Loucy (cell line): Measurements from ENCODE around the gene HOXA10.

Source experiments
- H2AFZ ChIP-seq: fragments of 200-600 bp; sonication (generic); 2 replicates; pipeline ENCODE4 v1.6.0; 2016; ENCODE audit warnings: antibody characterized with exemption, mild to moderate bottlenecking, low read length, moderate library complexity
- H3F3A ChIP-seq: fragments of 200-600 bp; 2 replicates; pipeline ENCODE4 v1.6.0; 2016; ENCODE audit warnings: antibody characterized with exemption, low read depth, mild to moderate bottlenecking
- H3K27me3 ChIP-seq: fragments of 200-600 bp; sonication (generic); 2 replicates; pipeline ENCODE4 v1.6.1; 2014; ENCODE audit warnings: low read length, mild to moderate bottlenecking; ENCODE audit not compliant: insufficient read depth, poor library complexity, severe bottlenecking
- H3K36me3 ChIP-seq: fragments of 200-600 bp; sonication (generic); 2 replicates; pipeline ENCODE4 v1.6.1; 2016; ENCODE audit warnings: low read length; ENCODE audit not compliant: insufficient read depth
- H3K4me1 ChIP-seq: fragments of 200-600 bp; sonication (generic); 2 replicates; pipeline ENCODE4 v1.5.1; 2014; ENCODE audit warnings: low read length, mild to moderate bottlenecking; ENCODE audit not compliant: insufficient read depth, poor library complexity, severe bottlenecking
- H3K4me2 ChIP-seq: fragments of 200-600 bp; sonication (generic); 2 replicates; pipeline ENCODE4 v1.6.0; 2014; ENCODE audit warnings: antibody characterized with exemption, low read length, low read depth, mild to moderate bottlenecking; ENCODE audit not compliant: poor library complexity, severe bottlenecking
- H3K4me3 ChIP-seq: fragments of 200-600 bp; sonication (generic); 2 replicates; pipeline ENCODE4 v1.5.1; 2014; ENCODE audit warnings: low read length, mild to moderate bottlenecking, mixed read lengths; ENCODE audit not compliant: poor library complexity, severe bottlenecking
- H3K79me2 ChIP-seq: fragments of 200-600 bp; sonication (generic); 2 replicates; pipeline ENCODE4 v1.6.1; 2014; ENCODE audit warnings: low read length; ENCODE audit not compliant: insufficient read depth
- H3K9ac ChIP-seq: fragments of 200-600 bp; sonication (generic); 2 replicates; pipeline ENCODE4 v1.6.0; 2014; ENCODE audit warnings: mild to moderate bottlenecking, low read depth, low read length, moderate library complexity; ENCODE audit not compliant: poor library complexity, severe bottlenecking
- H3K9me2 ChIP-seq: fragments of 200-600 bp; sonication (generic); replicated peaks from 2 replicates; pipeline ENCODE4 v1.6.1; 2016; ENCODE audit warnings: low read depth, low read length, mixed read lengths
- H3K9me3 ChIP-seq: fragments of 200-600 bp; sonication (generic); 2 replicates; pipeline ENCODE4 v1.6.1; 2014; ENCODE audit warnings: mild to moderate bottlenecking, antibody characterized with exemption, low read length, low read depth; ENCODE audit not compliant: insufficient read depth
- H4K20me1 ChIP-seq: fragments of 200-600 bp; sonication (generic); 2 replicates; pipeline ENCODE4 v1.6.0; 2014; ENCODE audit warnings: antibody characterized with exemption, low read length, mild to moderate bottlenecking; ENCODE audit not compliant: insufficient read depth, poor library complexity, severe bottlenecking
- EZH2phosphoT487 ChIP-seq: fragments of 200-600 bp; IDR thresholded peaks from 2 replicates; pipeline ENCODE4 v1.6.1; 2018; ENCODE audit warnings: antibody characterized with exemption, mild to moderate bottlenecking, moderate library complexity, borderline replicate concordance
- TF ChIP-seq, protein P1 (sequence below): fragments of 200-600 bp; sonication (generic); conservative IDR thresholded peaks from 2 replicates; pipeline ENCODE4 v1.5.1; 2014; ENCODE audit warnings: mild to moderate bottlenecking, antibody characterized with exemption, low read length

HOXA10 gene

DNA sequence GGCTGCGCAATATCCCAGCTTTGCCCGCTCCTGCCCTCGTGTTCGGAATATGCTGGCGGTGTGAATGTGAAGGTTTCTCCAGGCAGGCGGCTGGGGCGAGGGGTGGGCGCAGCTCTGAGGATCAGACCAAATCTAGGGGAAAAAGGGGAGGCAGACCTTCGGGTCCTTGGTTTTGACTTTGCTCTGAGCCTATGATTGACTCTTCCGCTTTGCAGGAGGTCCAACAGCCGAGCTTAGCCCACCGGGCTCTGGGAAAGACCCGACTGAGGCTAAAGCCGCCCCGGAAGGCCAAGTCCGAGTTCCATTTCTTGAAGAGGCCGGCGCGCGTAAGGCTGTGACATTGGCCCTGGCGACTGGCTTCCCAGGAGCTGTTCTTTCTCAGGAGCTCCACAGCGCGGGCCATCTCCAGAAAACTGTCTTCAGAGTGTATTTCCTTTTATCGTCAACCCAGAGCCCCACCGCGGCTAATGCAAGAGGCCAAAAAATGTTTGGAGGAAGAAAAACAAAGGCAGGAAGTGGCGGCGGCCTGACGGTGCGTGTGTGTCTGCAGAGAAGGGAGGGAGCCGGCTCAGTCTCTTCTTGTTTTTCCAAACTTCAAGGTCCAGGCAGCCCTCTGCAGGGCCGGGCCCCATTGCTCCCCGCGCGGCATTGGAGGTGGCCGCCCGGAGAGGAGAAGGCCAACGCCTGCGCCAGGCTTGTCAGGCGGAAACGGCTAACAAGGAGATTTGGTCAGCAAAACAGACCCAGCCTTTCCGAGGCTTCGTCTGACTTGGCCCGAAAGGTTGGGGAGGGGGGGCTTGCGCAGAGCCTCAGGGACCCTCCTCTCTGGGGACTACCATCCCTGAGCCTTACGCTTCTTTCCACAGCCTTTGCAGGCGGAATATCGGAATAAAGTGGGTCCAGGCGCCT lies 14.5 kb upstream of the HOXA10 start:
- Histone ChIP-seq H3K36me3 (peaks cover 3% of the 10 kb centered on the region; the same call in 1 of the 2 replicates), H3K9me2 (no peaks in the 10 kb centered on the region), H3K9me3 (no peaks in the 10 kb centered on the region), H3K79me2 (peaks cover 100% of the 10 kb centered on the region), H3K4me1 (peaks cover 44% of the 10 kb centered on the region), H3K4me3 (peak overlapping the region; percentile 91), H3K4me2 (peak overlapping the region; percentile 98), H2AFZ (no peak overlapping the region), H3K9ac (peak overlapping the region; percentile 99), H3F3A (no peaks in the 10 kb centered on the region), H4K20me1 (peaks cover 29% of the 10 kb centered on the region), H3K27me3 (peaks cover 37% of the 10 kb centered on the region)
- TF ChIP-seq, protein P1, sequence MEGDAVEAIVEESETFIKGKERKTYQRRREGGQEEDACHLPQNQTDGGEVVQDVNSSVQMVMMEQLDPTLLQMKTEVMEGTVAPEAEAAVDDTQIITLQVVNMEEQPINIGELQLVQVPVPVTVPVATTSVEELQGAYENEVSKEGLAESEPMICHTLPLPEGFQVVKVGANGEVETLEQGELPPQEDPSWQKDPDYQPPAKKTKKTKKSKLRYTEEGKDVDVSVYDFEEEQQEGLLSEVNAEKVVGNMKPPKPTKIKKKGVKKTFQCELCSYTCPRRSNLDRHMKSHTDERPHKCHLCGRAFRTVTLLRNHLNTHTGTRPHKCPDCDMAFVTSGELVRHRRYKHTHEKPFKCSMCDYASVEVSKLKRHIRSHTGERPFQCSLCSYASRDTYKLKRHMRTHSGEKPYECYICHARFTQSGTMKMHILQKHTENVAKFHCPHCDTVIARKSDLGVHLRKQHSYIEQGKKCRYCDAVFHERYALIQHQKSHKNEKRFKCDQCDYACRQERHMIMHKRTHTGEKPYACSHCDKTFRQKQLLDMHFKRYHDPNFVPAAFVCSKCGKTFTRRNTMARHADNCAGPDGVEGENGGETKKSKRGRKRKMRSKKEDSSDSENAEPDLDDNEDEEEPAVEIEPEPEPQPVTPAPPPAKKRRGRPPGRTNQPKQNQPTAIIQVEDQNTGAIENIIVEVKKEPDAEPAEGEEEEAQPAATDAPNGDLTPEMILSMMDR: no peak; the same call in 1 of the 2 replicates
- TF ChIP-seq EZH2phosphoT487: no peak

DNA sequence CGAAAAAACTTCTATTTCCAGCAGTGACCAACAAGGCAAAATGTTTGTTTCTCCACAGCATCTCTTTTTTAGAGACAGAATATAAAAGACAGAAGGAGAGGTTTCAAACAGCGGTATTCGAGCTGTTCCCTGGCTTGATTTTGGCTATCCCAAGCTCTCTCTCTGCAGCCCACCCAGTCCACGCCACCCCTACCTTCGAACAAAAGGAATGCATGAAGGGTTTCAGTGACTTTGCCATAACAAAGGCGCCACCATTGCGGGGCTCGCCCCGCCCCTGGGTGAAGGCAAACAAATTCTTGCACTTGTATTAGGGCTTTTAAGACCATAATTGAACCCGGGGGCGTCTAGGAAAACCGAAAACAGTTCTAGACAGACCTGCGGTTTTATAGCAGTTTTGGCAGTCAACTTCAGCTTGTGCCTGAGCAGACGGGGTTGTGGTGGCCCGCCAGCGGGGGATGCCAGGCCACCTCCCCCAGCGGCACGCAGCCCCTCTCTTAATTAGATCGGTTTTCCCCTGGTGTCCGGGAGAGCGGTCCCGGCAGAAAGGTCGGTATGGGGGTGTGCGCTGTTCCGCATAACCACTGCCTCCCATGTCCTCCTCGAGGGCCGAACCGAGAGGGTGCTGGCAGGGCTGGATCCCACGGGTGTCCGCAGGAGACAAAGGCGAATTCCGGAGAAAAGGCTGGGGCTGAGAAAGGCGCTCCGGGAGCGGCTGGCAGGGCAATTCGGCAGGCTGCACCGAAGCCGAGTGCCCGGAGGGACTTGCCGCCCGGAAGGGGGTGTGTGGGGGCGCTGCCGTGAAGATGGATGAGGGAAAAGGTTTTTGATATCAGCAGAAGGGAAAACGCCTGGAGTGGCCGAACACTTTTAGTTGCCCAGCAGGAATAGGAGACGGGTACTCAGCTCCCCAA lies 13.6 kb upstream of the HOXA10 start:
- H3F3A ChIP-seq: no peaks in the 10 kb centered on the region

More for the DNA sequence above, 13.6 kb upstream of the HOXA10 start:
- Histone ChIP-seq H3K27me3 (peaks cover 38% of the 10 kb centered on the region), H3K36me3 (peaks cover 3% of the 10 kb centered on the region; the same call in 1 of the 2 replicates), H2AFZ (no peak overlapping the region), H3K9ac (peak overlapping the region; percentile 99), H4K20me1 (peaks cover 37% of the 10 kb centered on the region), H3K9me2 (no peaks in the 10 kb centered on the region), H3K4me2 (peak overlapping the region; percentile 98), H3K79me2 (peaks cover 100% of the 10 kb centered on the region), H3K4me3 (peak overlapping the region; percentile 91), H3K4me1 (peaks cover 48% of the 10 kb centered on the region), H3K9me3 (no peaks in the 10 kb centered on the region)
- TF ChIP-seq, protein P1: no peak; the same call in 1 of the 2 replicates
- TF ChIP-seq EZH2phosphoT487: no peak
